Activated CD4-positive, alpha-beta memory T cell treated with anti-CD3 and anti-CD28 coated beads for 36 hours (primary cell): Measurements from ENCODE around the gene CAPZA1. TPM values are rescaled to one million over a fixed set of nuclear protein-coding genes. Genes with fewer than 3 reads are reported as not detected.
A peak's percentile ranks its signal among the peaks of the same experiment; 100 is the strongest.

Experiments used
- CTCF ChIA-PET: fragments of 350-600 bp; sonication (Branson Sonifier 250); formaldehyde crosslinking; loops from one replicate; lab custom pipeline; 2021; ENCODE audit warnings: antibody characterized with exemption, inconsistent platforms; lab: Charles Lee
- POLR2A ChIA-PET: fragments of 350-600 bp; sonication (Branson Sonifier 250); formaldehyde crosslinking; loops from one replicate; lab custom pipeline; 2021; ENCODE audit warnings: antibody characterized with exemption; lab: Charles Lee
- DNase-seq: peaks from one replicate; pipeline ENCODE4 v3.0.0-alpha.2; 2020
- H3K27ac Mint-ChIP-seq: one replicate; pipeline ENCODE4 v1.8.0; 2021; ENCODE audit warnings: mixed read lengths
- H3K27me3 Mint-ChIP-seq: one replicate; pipeline ENCODE4 v1.8.0; 2021; ENCODE audit warnings: mixed read lengths
- H3K36me3 Mint-ChIP-seq: one replicate; pipeline ENCODE4 v1.8.0; 2021; ENCODE audit warnings: mixed read lengths
- H3K4me1 Mint-ChIP-seq: one replicate; pipeline ENCODE4 v1.8.0; 2021; ENCODE audit warnings: low read depth, mixed read lengths
- H3K4me3 Mint-ChIP-seq: one replicate; pipeline ENCODE4 v1.8.0; 2021; ENCODE audit warnings: mild to moderate bottlenecking, mixed read lengths
- H3K9me3 Mint-ChIP-seq: one replicate; pipeline ENCODE4 v1.8.0; 2021; ENCODE audit warnings: mixed read lengths
- intact Hi-C: fragments of 100-400 bp; cut with micrococcal nuclease; formaldehyde crosslinking; loops from one replicate; pipeline ENCODE4 v1.15.1; 2023
- total RNA-seq, 2 experiments: library from RNA; stranded (reverse); gene quantifications; one replicate each; pipeline ENCODE4 v1.2.3, GENCODE V29; 2021

CAPZA1 gene
- total RNA-seq, 2 experiments from 2014 or later = 261 to 274 TPM

DNA sequence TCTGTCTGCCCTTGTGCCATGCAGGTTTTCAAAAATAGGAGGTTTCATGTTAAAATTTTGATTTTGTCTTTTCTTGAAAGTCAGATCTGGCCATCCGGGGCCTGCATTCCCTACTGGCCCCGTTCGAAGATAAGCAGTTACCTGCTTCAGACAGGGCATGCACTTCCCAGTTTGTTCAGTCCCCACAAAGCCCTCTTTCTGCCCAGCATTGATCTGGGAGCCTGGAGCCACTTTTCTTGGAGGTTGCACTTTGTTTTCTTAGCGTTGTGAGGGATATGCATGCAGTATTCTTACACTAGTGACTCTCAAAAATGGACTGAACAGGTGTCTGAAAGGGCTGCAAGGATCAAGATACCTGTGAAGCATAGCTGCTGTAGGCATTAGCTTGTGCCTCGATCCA, 66.3 kb downstream of the CAPZA1 start:
- Mint-ChIP-seq H3K9me3 (no peaks in the 10 kb centered on the region), H3K4me3 (no peak overlapping the region), H3K36me3 (peaks cover 4% of the 10 kb centered on the region), H3K4me1 (peaks cover 3% of the 10 kb centered on the region), H3K27me3 (no peaks in the 10 kb centered on the region), H3K27ac (no peak overlapping the region)
- ChIA-PET CTCF (interaction anchor here (1.7 to 1.8 kb wide), 2 partner anchors 11 to 33 kb away, joined by 4 to 6 read pairs; partner anchors contain the start of gene MOV10), POLR2A (no interaction called here)
- no peak for DNase-seq
- intact Hi-C loops = no loop called here

- H3K4me1 Mint-ChIP-seq = peaks cover 3% of the 10 kb centered on the region
- H3K36me3 Mint-ChIP-seq = peaks cover 4% of the 10 kb centered on the region
- DNase-seq = no peak
- CTCF ChIA-PET = interaction anchor here (1.7 to 1.8 kb wide), 2 partner anchors 12 to 33 kb away, joined by 4 to 6 read pairs; partner anchors contain the start of gene MOV10
- intact Hi-C loops = no loop called here
- no peaks in the 10 kb centered on the region for H3K27me3 Mint-ChIP-seq
- no peak overlapping the region for H3K27ac Mint-ChIP-seq
- POLR2A ChIA-PET = no interaction called here
- no peak overlapping the region for H3K4me3 Mint-ChIP-seq
- no peaks in the 10 kb centered on the region for H3K9me3 Mint-ChIP-seq
Measured at GRCh38 chr1:112686417-112686816, 66.8 kb downstream of the CAPZA1 start.

DNA sequence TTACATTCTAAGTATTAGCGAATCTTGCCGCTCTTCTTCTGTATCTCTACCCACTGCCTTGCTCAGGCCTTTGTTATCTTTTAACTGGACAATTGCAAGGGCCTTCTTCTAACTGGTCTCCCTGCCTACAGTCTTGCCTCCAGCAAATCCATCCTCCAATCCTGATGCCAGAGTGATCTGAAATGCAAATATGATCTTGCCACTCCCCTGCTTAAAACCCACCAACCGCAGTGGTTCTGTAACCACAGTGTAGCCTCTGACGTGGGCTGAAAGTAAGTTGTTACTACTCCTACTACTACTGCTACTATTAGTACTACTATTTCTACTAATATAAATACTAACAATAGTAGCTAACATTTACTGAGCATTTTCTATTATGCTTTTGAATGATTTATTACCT, 67.2 kb downstream of the CAPZA1 start:
- intact Hi-C loops = no loop called here
- Mint-ChIP-seq H3K27me3 (no peaks in the 10 kb centered on the region), H3K4me1 (peaks cover 3% of the 10 kb centered on the region), H3K36me3 (peaks cover 8% of the 10 kb centered on the region), H3K4me3 (no peak overlapping the region), H3K9me3 (no peaks in the 10 kb centered on the region), H3K27ac (no peak overlapping the region)
- POLR2A ChIA-PET = no interaction called here
- no peak for DNase-seq
- CTCF ChIA-PET = interaction anchor here (1.7 to 1.8 kb wide), 2 partner anchors 12 to 32 kb away, joined by 4 to 6 read pairs; partner anchors contain the start of gene MOV10

DNA sequence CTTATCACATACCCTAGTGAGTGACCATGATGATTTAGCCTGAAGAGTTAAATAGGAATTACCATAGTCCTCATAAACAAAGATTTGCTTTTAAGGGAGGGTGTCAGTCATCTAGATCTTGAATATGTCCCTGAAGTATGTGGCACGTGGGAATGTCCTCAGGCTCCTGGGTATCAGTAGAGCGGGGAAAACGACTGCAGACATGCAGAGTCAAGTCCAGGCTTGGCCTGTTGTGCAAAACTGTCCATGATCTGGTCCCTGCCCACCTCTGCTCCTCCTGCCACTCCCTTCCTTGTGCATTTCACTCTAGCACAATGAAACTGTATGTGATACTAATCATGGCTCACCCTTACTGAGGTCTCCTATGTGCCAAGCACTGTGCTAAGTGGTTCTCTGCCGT, 67.7 kb downstream of the CAPZA1 start:
- Mint-ChIP-seq H3K27me3 (no peaks in the 10 kb centered on the region), H3K4me3 (no peak overlapping the region), H3K36me3 (peaks cover 10% of the 10 kb centered on the region), H3K9me3 (no peaks in the 10 kb centered on the region), H3K4me1 (peaks cover 3% of the 10 kb centered on the region), H3K27ac (no peak overlapping the region)
- intact Hi-C loops = no loop called here
- ChIA-PET CTCF (no interaction called here), POLR2A (no interaction called here)
- no peak for DNase-seq

DNA sequence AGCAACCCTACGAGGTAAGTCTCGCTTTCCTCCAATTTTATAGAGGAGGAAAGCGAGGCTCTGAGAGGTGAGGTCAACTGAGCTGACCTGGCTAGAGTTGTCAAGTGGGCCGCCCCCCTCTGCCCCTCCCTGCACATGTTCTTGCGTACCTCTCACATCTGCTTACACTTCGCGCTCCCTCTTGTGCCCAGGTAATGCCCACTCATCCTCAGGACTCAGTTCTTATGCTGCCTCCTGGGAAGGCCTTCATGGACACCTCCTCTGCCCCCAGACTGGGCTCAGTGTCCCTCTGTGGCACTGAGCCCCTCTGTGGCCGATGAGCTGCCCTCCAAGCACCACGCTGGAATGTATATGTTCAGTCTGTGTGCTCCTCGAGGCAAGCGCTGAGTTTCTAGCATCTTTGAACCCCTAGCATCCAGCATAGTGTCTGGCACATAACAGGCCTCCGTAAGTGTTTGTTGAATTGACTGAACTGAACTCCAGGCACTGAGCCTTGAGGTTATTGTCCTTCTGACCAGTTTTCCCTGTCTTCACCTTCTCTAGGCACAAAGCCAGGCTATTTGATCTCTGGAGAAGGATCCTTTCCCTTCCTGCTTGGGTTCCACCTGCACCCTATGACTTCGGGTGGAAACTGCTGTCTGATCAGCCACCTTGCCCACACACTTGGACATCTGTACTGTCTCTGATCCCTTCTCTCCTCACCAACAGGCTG, 68.3 kb downstream of the CAPZA1 start:
- Mint-ChIP-seq H3K36me3 (peaks cover 10% of the 10 kb centered on the region), H3K9me3 (no peaks in the 10 kb centered on the region), H3K27ac (no peak overlapping the region), H3K27me3 (no peaks in the 10 kb centered on the region), H3K4me1 (peaks cover 3% of the 10 kb centered on the region), H3K4me3 (no peak overlapping the region)
- CTCF ChIA-PET = interaction anchor here (0.8 kb wide), 1 partner anchor 32 kb away, joined by 3 read pairs; no protein-coding TSS in a partner anchor
- intact Hi-C loops = no loop called here
- DNase-seq = no peak
- POLR2A ChIA-PET = interaction anchor here (1.6 kb wide), 1 partner anchor 10 kb away, joined by 3 read pairs; no protein-coding TSS in a partner anchor

DNA sequence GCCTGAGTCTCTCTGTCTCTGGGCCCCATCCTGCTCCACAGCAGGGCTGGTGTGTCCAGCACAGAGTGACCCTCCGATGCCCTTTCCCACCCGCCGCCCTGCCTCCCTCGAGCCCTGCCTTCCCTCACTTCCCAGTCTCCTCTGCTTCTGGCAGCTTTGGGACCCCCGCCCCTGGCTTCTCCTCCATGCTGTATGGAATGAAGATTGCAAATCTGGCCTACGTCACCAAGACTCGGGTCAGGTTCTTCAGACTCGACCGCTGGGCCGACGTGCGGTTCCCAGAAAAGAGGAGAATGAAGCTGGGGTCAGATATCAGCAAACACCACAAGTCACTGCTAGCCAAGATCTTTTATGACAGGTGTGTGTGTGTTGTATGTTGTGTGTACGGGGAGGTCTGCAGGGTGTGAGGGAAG, 69.2 kb downstream of the CAPZA1 start:
- H3K4me1 Mint-ChIP-seq = peaks cover 3% of the 10 kb centered on the region
- ChIA-PET CTCF (no interaction called here), POLR2A (interaction anchor here (1.6 kb wide), 1 partner anchor 9 kb away, joined by 3 read pairs; no protein-coding TSS in a partner anchor)
- no peak overlapping the region for H3K4me3 Mint-ChIP-seq
- intact Hi-C loops = no loop called here
- DNase-seq = no peak
- no peak overlapping the region for H3K27ac Mint-ChIP-seq
- H3K27me3 Mint-ChIP-seq = no peaks in the 10 kb centered on the region
- H3K36me3 Mint-ChIP-seq = peaks cover 12% of the 10 kb centered on the region
- no peaks in the 10 kb centered on the region for H3K9me3 Mint-ChIP-seq

GRCh38 chr1:112689196-112689841, 69.7 kb downstream of the CAPZA1 start:
- no peak for DNase-seq
- no peaks in the 10 kb centered on the region for H3K9me3 Mint-ChIP-seq
- H3K36me3 Mint-ChIP-seq = peaks cover 12% of the 10 kb centered on the region
- intact Hi-C loops = no loop called here
- ChIA-PET CTCF (interaction anchor here (0.7 to 1.6 kb wide), 2 partner anchors 14 to 26 kb away, joined by 3 read pairs; partner anchors contain the start of genes MOV10 and PPM1J), POLR2A (interaction anchor here (1.6 kb wide), 1 partner anchor 8 kb away, joined by 3 read pairs; no protein-coding TSS in a partner anchor)
- peaks cover 3% of the 10 kb centered on the region for H3K4me1 Mint-ChIP-seq
- no peak overlapping the region for H3K27ac Mint-ChIP-seq
- no peaks in the 10 kb centered on the region for H3K27me3 Mint-ChIP-seq
- H3K4me3 Mint-ChIP-seq = no peak overlapping the region

- intact Hi-C loops = no loop called here
- Mint-ChIP-seq H3K4me1 (peaks cover 3% of the 10 kb centered on the region), H3K9me3 (no peaks in the 10 kb centered on the region), H3K27ac (no peak overlapping the region), H3K27me3 (no peaks in the 10 kb centered on the region), H3K4me3 (no peak overlapping the region), H3K36me3 (peaks cover 12% of the 10 kb centered on the region)
- ChIA-PET CTCF (interaction anchor here (0.7 to 1.6 kb wide), 3 partner anchors 15 to 26 kb away, joined by 3 read pairs; partner anchors contain the start of genes MOV10 and PPM1J), POLR2A (interaction anchor here (1.6 kb wide), 1 partner anchor 8 kb away, joined by 3 read pairs; no protein-coding TSS in a partner anchor)
- DNase-seq = no peak
Measured at GRCh38 chr1:112689842-112690237, 70.2 kb downstream of the CAPZA1 start.

- CTCF ChIA-PET = no interaction called here
- peaks cover 12% of the 10 kb centered on the region for H3K36me3 Mint-ChIP-seq
- H3K27ac Mint-ChIP-seq = no peak overlapping the region
- DNase-seq = no peak
- intact Hi-C loops = no loop called here
- no peak overlapping the region for H3K4me3 Mint-ChIP-seq
- H3K9me3 Mint-ChIP-seq = no peaks in the 10 kb centered on the region
- H3K27me3 Mint-ChIP-seq = no peaks in the 10 kb centered on the region
- no peaks in the 10 kb centered on the region for H3K4me1 Mint-ChIP-seq
- POLR2A ChIA-PET = interaction anchor here (1.2 kb wide), 1 partner anchor 18 kb away, joined by 4 read pairs; the partner anchor contains the start of gene MOV10
Measured at GRCh38 chr1:112692681-112693080, 73.0 kb downstream of the CAPZA1 start.

DNA sequence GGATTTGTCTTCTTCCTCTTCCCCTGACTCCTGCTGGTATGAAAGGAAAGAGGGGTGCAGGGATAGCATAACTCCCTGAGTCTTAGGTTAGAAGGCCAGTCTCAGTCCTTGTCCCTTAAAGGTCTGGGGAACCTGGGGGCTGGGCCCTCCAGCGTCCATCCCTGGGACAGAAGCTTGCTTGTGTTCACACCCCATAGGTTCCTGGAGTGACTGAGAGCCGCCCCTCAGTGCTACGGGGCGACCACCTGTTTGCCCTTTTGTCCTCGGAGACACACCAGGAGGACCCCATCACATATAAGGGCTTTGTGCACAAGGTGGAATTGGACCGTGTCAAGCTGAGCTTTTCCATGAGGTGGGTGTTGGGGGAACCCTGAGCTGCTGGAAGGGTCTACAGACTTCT, 74.2 kb downstream of the CAPZA1 start:
- CTCF ChIA-PET = interaction anchor here (0.7 kb wide), 1 partner anchor 102 kb away, joined by 3 read pairs; no protein-coding TSS in a partner anchor
- intact Hi-C loops = no loop called here
- Mint-ChIP-seq H3K27me3 (no peaks in the 10 kb centered on the region), H3K36me3 (peaks cover 12% of the 10 kb centered on the region), H3K9me3 (no peaks in the 10 kb centered on the region), H3K4me3 (no peak overlapping the region), H3K27ac (no peak overlapping the region), H3K4me1 (no peaks in the 10 kb centered on the region)
- DNase-seq = no peak
- POLR2A ChIA-PET = no interaction called here

- Mint-ChIP-seq H3K36me3 (peaks cover 12% of the 10 kb centered on the region), H3K9me3 (no peaks in the 10 kb centered on the region), H3K4me3 (no peak overlapping the region), H3K27ac (peak overlapping the region; percentile 3), H3K27me3 (no peaks in the 10 kb centered on the region), H3K4me1 (no peaks in the 10 kb centered on the region)
- intact Hi-C loops = no loop called here
- POLR2A ChIA-PET = interaction anchor here (0.6 kb wide), 1 partner anchor 94 kb away, joined by 3 read pairs; no protein-coding TSS in a partner anchor
- CTCF ChIA-PET = no interaction called here
- no peak for DNase-seq
Measured at GRCh38 chr1:112694363-112694929, 74.8 kb downstream of the CAPZA1 start.

- DNase-seq = no peak
- no peaks in the 10 kb centered on the region for H3K27me3 Mint-ChIP-seq
- CTCF ChIA-PET = no interaction called here
- POLR2A ChIA-PET = no interaction called here
- peaks cover 12% of the 10 kb centered on the region for H3K36me3 Mint-ChIP-seq
- peaks cover 7% of the 10 kb centered on the region for H3K4me1 Mint-ChIP-seq
- no peaks in the 10 kb centered on the region for H3K9me3 Mint-ChIP-seq
- no peak overlapping the region for H3K27ac Mint-ChIP-seq
- H3K4me3 Mint-ChIP-seq = no peak overlapping the region
- intact Hi-C loops = no loop called here
Measured at GRCh38 chr1:112695276-112695675, 75.6 kb downstream of the CAPZA1 start.
